ENCODE results near the gene ZNF236. TPM values are rescaled to one million over a fixed set of nuclear protein-coding genes. Genes with fewer than 3 reads are reported as not detected.

ZNF236 gene
- total RNA-seq, 2 experiments from 2014 or later, result 13.7 to 25.7 TPM

DNA sequence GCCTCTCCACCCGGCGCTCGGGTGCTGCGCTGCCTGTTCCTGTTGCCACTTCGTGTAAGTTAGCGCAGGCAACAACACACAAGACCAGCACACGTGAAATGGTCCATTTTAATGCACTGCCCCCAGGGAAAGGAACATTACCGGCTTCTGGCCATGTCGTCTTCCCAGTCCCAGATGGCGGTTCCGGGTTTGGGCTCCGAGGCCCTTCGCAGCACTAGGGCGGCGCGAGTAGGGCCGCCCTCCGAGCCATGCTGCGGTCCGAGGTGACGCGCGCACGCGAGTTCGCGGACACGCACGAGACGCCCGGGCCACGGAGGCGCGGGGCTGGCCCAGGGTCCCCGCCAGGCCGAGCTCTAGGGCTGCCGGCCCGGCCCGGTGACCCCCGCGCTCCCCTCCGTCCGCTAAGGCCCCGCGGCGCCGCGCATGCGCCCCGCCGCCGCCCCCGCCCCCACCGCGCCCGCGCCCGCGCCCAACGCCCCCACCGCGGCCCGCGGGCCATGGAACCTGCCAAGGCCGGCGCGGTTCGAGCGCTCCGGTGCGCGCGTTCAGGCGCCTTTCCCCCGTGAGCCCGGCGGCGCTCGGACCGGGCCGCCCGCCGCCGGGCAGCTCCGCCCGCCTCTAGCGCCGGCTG, 367 bp upstream of the ZNF236 start:
- peaks cover 46% of the 10 kb centered on the region for H3K4me1 Mint-ChIP-seq
- ChIA-PET POLR2A (no interaction called here), CTCF (interaction anchor here (0.9 to 9.0 kb wide), 5 partner anchors 9 to 160 kb away, joined by 4 to 61 read pairs (median 5); no protein-coding TSS in a partner anchor)
- no peaks in the 10 kb centered on the region for H3K9me3 Mint-ChIP-seq (ENCODE audit: low read depth)
- no peaks in the 10 kb centered on the region for H3K27me3 Mint-ChIP-seq
- ATAC-seq (peak; percentile 58), DNase-seq (peak; percentile 71)
- H3K27ac Mint-ChIP-seq, result peak overlapping the region; percentile 89
- H3K4me3 Mint-ChIP-seq, result peak overlapping the region; percentile 91
- intact Hi-C loops (cut with DNase I, micrococcal nuclease), result loop anchor here (1.0 to 5.0 kb wide), 9 partner anchors 19 to 445 kb away; partner anchors contain the start of gene MBP (in 1 of the 2)
- peaks cover 12% of the 10 kb centered on the region for H3K36me3 Mint-ChIP-seq (ENCODE audit: low read depth)

DNA sequence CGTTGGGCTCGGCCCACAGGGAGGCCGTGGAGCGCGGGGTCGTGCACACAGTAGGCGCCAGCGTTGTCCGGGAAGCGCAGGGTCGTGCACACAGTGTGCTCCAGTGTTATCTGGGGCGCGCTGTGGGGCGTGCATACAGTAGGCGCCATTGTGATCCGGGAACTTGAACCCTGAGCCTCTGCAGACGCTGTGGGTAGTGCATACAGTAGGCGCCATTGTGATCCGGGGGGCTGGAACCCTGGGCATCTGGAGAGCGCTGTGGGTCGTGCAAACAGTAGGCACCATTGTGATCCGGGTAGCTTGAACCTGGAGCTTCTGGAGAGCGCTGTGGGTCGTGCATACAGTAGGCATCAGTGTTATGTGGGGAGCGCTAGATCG, 793 bp downstream of the ZNF236 start:
- Mint-ChIP-seq H3K27me3 (no peaks in the 10 kb centered on the region), H3K4me3 (peak overlapping the region; percentile 88), H3K4me1 (peaks cover 56% of the 10 kb centered on the region), H3K36me3 (ENCODE audit: low read depth) (peaks cover 9% of the 10 kb centered on the region), H3K9me3 (ENCODE audit: low read depth) (no peaks in the 10 kb centered on the region), H3K27ac (peak overlapping the region; percentile 88)
- ChIA-PET CTCF (interaction anchor here (1.3 kb wide), 1 partner anchor 20 kb away, joined by 5 read pairs; no protein-coding TSS in a partner anchor), POLR2A (interaction anchor here (0.6 kb wide), 1 partner anchor 12 kb away, joined by 3 read pairs; no protein-coding TSS in a partner anchor)
- ATAC-seq (no peak), DNase-seq (no peak)
- intact Hi-C loops (cut with DNase I, micrococcal nuclease), result loop anchor here in 1 of 2 experiments (2.0 to 5.0 kb wide), 5 partner anchors 52 to 446 kb away; partner anchors contain the start of gene MBP

- POLR2A ChIA-PET, result interaction anchor here (0.6 kb wide), 1 partner anchor 12 kb away, joined by 3 read pairs; no protein-coding TSS in a partner anchor
- H3K4me3 Mint-ChIP-seq, result peak overlapping the region; percentile 88
- DNase-seq (peak; percentile 27), ATAC-seq (no peak)
- CTCF ChIA-PET, result interaction anchor here (0.5 to 1.3 kb wide), 3 partner anchors 10 to 20 kb away, joined by 3 to 5 read pairs (median 3); no protein-coding TSS in a partner anchor
- H3K27ac Mint-ChIP-seq, result peak overlapping the region; percentile 88
- H3K36me3 Mint-ChIP-seq (ENCODE audit: low read depth), result peaks cover 9% of the 10 kb centered on the region
- H3K9me3 Mint-ChIP-seq (ENCODE audit: low read depth), result no peaks in the 10 kb centered on the region
- intact Hi-C loops (cut with DNase I, micrococcal nuclease), result loop anchor here in 1 of 2 experiments (2.0 to 5.0 kb wide), 5 partner anchors 51 to 446 kb away; partner anchors contain the start of gene MBP
- H3K4me1 Mint-ChIP-seq, result peaks cover 52% of the 10 kb centered on the region
- no peaks in the 10 kb centered on the region for H3K27me3 Mint-ChIP-seq
Observed at GRCh38 chr18:76823587-76824011, 1.2 kb downstream of the ZNF236 start.

DNA sequence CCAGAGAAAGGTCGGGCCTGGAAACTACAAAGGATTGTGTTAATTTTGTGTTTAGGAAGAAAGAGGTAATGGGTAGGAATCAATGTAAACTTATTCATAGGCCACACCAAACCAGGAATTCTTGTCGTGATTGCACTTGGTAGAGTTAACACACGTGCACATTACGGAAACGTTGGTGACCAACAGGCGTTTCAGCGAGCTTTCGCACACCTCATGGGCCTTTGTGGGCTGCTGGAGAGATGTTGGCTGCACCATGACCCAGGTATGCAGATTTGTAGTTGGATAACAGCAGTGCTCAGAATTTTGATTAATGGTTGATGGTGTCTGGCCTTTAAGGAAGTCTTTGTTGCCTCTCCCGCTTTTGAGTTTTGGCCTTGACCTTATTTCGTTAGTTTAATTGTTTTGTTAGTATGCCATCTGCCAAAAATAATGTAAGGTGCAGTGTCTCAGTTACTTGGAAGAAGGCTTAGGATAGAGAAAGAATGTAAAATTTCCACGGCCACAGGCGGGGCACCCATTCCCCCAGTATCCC, 1.9 kb downstream of the ZNF236 start:
- intact Hi-C loops (cut with DNase I, micrococcal nuclease), result loop anchor here in 1 of 2 experiments (5.0 kb wide), 3 partner anchors 308 to 447 kb away; partner anchors contain the start of gene MBP
- H3K4me3 Mint-ChIP-seq, result peak overlapping the region; percentile 88
- ChIA-PET CTCF (interaction anchor here (0.5 to 1.3 kb wide), 3 partner anchors 11 to 21 kb away, joined by 3 to 5 read pairs (median 3); no protein-coding TSS in a partner anchor), POLR2A (no interaction called here)
- peak overlapping the region; percentile 60 for H3K27ac Mint-ChIP-seq
- no peak for ATAC-seq
- peaks cover 9% of the 10 kb centered on the region for H3K36me3 Mint-ChIP-seq (ENCODE audit: low read depth)
- H3K9me3 Mint-ChIP-seq (ENCODE audit: low read depth), result no peaks in the 10 kb centered on the region
- no peaks in the 10 kb centered on the region for H3K27me3 Mint-ChIP-seq
- no peak for DNase-seq
- H3K4me1 Mint-ChIP-seq, result peaks cover 49% of the 10 kb centered on the region

- Mint-ChIP-seq H3K4me1 (peaks cover 44% of the 10 kb centered on the region), H3K4me3 (peak overlapping the region; percentile 88), H3K36me3 (ENCODE audit: low read depth) (peaks cover 9% of the 10 kb centered on the region), H3K27me3 (no peaks in the 10 kb centered on the region), H3K27ac (peak overlapping the region; percentile 38), H3K9me3 (ENCODE audit: low read depth) (no peaks in the 10 kb centered on the region)
- DNase-seq (no peak), ATAC-seq (no peak)
- ChIA-PET POLR2A (no interaction called here), CTCF (interaction anchor here (1.2 kb wide), 1 partner anchor 12 kb away, joined by 3 read pairs; no protein-coding TSS in a partner anchor)
- intact Hi-C loops (cut with DNase I, micrococcal nuclease), result loop anchor here in 1 of 2 experiments (5.0 kb wide), 3 partner anchors 308 to 447 kb away; partner anchors contain the start of gene MBP
Observed at GRCh38 chr18:76824754-76825153, 2.4 kb downstream of the ZNF236 start.

- Mint-ChIP-seq H3K27me3 (no peaks in the 10 kb centered on the region), H3K4me1 (peaks cover 42% of the 10 kb centered on the region), H3K27ac (peak overlapping the region; percentile 42), H3K9me3 (ENCODE audit: low read depth) (no peaks in the 10 kb centered on the region), H3K4me3 (no peak overlapping the region), H3K36me3 (ENCODE audit: low read depth) (peaks cover 10% of the 10 kb centered on the region)
- no peak for DNase-seq
- ChIA-PET POLR2A (no interaction called here), CTCF (interaction anchor here (0.9 to 1.8 kb wide), 2 partner anchors 20 to 24 kb away, joined by 5 read pairs; no protein-coding TSS in a partner anchor)
- intact Hi-C loops (cut with DNase I, micrococcal nuclease), result no loop called here
- peak; percentile 36 for ATAC-seq
Observed at GRCh38 chr18:76827205-76828200, 5.1 kb downstream of the ZNF236 start.

DNA sequence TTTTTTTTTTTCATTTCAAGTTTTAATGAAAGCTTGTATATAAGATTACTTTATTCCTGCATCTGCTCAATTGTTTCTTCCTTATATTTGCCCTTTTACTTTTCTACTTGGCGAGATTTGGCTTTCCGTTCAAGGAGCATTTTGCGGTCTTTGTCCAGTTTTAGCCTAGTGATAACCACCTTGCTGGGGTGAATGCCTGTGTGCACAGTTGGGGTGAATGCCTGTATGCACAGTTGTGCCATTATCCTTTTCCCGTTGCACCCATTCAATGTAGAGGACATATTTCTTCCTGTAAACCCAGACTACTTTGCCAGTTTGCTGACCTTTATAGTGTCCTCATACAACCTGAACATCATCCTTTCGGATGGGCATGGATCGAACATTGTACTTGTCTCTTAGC, 12.0 kb downstream of the ZNF236 start:
- Mint-ChIP-seq H3K4me3 (no peak overlapping the region), H3K4me1 (peaks cover 47% of the 10 kb centered on the region), H3K36me3 (ENCODE audit: low read depth) (peaks cover 12% of the 10 kb centered on the region), H3K9me3 (ENCODE audit: low read depth) (no peaks in the 10 kb centered on the region), H3K27ac (no peak overlapping the region), H3K27me3 (no peaks in the 10 kb centered on the region)
- ChIA-PET CTCF (no interaction called here), POLR2A (no interaction called here)
- intact Hi-C loops (cut with DNase I, micrococcal nuclease), result loop anchor here in 1 of 2 experiments (2.0 kb wide), 1 partner anchor 24 kb away; no protein-coding TSS in a partner anchor
- no peak for ATAC-seq
- no peak for DNase-seq

DNA sequence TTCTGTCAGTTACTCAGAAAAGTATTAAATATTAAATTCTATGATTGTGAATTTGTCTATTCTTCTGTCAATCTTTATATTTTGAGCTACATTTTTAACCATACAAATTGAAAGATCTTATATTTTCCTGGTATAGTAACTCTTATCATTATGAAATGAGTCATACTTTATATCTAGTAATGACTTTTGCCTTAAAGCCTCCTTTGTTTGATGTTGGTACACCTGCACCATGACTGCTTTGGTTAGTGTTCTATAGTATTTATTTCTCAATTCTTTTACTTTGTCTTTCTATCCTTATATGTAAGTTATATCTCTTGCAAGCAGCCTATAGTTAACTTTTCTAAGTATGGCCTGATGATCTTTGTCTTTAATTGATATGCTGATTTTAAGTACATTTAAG, 13.0 kb downstream of the ZNF236 start:
- Mint-ChIP-seq H3K4me3 (no peak overlapping the region), H3K9me3 (ENCODE audit: low read depth) (no peaks in the 10 kb centered on the region), H3K36me3 (ENCODE audit: low read depth) (peaks cover 12% of the 10 kb centered on the region), H3K27me3 (no peaks in the 10 kb centered on the region), H3K4me1 (peaks cover 45% of the 10 kb centered on the region), H3K27ac (no peak overlapping the region)
- ChIA-PET CTCF (no interaction called here), POLR2A (interaction anchor here (0.7 kb wide), 1 partner anchor 12 kb away, joined by 3 read pairs; no protein-coding TSS in a partner anchor)
- intact Hi-C loops (cut with DNase I, micrococcal nuclease), result loop anchor here in 1 of 2 experiments (2.0 kb wide), 1 partner anchor 23 kb away; no protein-coding TSS in a partner anchor
- DNase-seq, result no peak
- peak; percentile 88 for ATAC-seq

DNA sequence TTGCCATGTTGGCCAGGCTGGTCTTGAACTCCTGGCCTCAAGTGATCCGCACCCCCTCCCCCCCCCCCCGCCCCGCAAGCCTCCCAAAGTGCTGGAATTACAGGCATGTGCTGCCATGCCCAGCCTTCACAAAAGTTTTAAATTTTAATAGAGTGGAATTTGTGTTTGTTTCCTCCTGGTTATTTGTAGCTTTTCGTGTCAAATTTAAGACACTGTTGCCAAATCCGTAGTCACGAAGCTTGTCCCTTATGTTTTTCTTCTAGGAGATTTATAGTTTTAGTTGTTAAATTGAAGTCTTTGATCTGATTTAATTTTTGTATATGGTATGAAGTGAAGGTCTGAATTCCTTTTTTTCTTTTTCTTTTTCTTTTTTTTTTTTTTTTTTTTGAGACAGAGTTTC, 14.7 kb downstream of the ZNF236 start:
- CTCF ChIA-PET, result interaction anchor here (1.5 kb wide), 1 partner anchor 16 kb away, joined by 5 read pairs; no protein-coding TSS in a partner anchor
- peaks cover 6% of the 10 kb centered on the region for H3K36me3 Mint-ChIP-seq (ENCODE audit: low read depth)
- intact Hi-C loops (cut with DNase I, micrococcal nuclease), result no loop called here

DNA sequence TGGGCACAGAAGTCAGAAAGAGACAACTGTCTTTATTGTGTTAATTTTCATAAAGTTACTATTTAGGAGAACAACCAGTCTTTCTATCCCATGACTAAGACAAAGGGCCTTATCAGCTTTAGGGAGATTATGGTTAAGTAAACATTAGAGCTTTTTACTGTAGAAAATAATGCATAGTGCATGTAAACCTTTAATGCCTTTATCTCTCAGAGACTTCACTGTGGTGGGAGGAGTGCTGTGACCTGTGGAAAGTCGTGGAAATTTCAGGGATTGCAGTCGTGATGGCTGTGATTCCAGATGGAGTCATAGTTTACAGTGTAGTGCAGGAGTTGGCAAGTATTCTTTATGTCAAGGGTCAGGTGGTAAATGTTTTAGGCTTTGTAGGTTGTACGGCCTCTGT, 15.8 kb downstream of the ZNF236 start:
- DNase-seq (no peak), ATAC-seq (no peak)
- Mint-ChIP-seq H3K27ac (no peak overlapping the region), H3K9me3 (ENCODE audit: low read depth) (no peaks in the 10 kb centered on the region), H3K36me3 (ENCODE audit: low read depth) (no peaks in the 10 kb centered on the region), H3K4me1 (peaks cover 34% of the 10 kb centered on the region), H3K4me3 (no peak overlapping the region), H3K27me3 (no peaks in the 10 kb centered on the region)
- intact Hi-C loops (cut with DNase I, micrococcal nuclease), result no loop called here
- ChIA-PET CTCF (interaction anchor here (0.8 to 1.5 kb wide), 2 partner anchors 12 to 17 kb away, joined by 3 to 5 read pairs; no protein-coding TSS in a partner anchor), POLR2A (no interaction called here)

More for the DNA sequence above, 14.7 kb downstream of the ZNF236 start:
- POLR2A ChIA-PET, result no interaction called here
- DNase-seq (no peak), ATAC-seq (no peak)
- Mint-ChIP-seq H3K4me3 (no peak overlapping the region), H3K27me3 (no peaks in the 10 kb centered on the region), H3K4me1 (peaks cover 39% of the 10 kb centered on the region), H3K9me3 (ENCODE audit: low read depth) (no peaks in the 10 kb centered on the region), H3K27ac (no peak overlapping the region)

Data from activated CD4-positive, alpha-beta T cell treated with anti-CD3 and anti-CD28 coated beads for 36 hours (primary cell).